HG03139 (cell line): ENCODE measurements around the gene MALSU1.

Source experiments
- ATAC-seq: cut with Tn5 transposase; IDR thresholded peaks from one replicate; pipeline ENCODE4 v1.9.1; 2021; ENCODE audit not compliant: unreplicated experiment

The MALSU1 gene

DNA sequence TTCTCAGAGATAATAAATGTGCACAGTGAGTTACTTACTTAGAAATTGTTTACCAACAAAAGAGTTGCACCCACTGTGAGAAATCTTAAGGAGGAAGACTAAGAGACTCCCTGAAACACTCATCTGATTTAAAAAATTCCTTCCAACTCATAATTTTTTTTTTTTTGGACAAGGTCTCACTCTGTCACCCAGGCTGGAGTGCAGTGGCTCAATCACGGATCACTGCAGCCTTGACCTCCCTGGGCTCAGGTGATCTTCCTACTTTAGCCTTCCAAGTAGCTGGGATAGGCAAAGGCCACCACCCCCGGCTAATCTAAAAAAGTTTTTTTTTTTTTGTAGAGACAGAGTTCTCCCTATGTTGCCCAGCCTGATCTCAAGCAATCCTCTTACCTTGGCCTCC lies 36.0 kb downstream of the MALSU1 start:
- ATAC-seq: no peak

- no peak for ATAC-seq
These were observed 36.5 kb downstream of the MALSU1 start for GRCh38 chr7:23335621-23336020.

DNA sequence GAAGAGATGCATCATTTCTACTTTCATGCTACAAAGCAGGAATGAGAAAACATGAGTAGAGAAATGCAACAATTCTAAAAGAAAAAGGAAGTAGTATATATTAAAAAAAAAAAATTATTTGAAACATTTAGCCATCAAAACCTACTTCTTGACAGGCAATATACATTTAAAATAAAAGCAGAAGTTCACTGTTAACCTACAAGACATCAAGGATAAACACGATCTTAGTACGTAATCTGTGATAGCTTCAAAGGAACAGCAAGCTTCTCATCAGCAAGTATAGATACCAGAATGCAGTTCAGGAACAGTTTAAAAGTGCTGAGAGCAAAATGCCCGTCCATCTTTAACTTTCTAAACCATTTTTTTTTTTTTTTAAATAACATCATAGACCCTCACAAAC lies 36.9 kb downstream of the MALSU1 start:
- no peak for ATAC-seq

DNA sequence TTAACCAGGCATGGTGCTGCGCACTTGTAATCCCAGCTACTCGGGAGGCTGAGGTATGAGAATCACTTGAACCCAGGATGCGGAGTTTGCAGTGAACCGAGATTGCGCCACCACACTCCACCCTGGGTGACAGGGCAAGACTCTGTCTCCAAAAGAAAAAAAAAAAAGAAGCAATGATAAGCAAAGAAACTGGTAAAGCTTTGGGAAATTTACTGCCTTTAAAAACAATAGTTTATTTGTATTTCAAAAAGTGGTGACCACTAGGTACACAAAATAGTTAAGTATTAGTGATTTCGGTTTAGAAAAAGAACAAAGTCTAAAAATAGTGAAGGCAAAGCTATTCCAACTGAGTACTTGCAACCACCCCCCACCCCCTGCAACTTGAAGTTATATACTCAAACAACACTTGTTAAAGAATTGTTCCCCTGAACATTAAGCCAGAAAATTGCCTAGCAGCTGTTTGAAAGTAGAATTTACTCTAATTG lies 37.7 kb downstream of the MALSU1 start:
- ATAC-seq: no peak

GRCh38 chr7:23337374-23337773 lies 38.2 kb downstream of the MALSU1 start:
- no peak for ATAC-seq

DNA sequence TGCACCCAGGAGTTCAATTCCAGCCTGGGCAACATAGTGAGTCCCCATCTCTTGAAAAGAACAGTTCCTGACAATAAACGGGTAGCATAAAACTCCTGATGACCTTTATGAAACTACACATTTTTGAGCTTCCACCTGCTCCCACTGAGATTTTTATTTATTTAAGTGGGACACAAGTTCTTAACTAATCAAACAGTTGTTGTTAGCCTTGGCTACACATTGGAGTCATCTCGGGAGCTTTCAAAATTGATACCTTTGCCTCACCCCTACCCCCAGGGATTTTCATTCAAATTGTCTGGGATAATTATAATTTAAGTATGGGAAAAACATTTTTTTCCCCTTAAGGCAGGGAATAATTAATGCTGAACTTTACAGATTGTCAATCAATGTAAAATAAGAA lies 39.3 kb downstream of the MALSU1 start:
- ATAC-seq: no peak

DNA sequence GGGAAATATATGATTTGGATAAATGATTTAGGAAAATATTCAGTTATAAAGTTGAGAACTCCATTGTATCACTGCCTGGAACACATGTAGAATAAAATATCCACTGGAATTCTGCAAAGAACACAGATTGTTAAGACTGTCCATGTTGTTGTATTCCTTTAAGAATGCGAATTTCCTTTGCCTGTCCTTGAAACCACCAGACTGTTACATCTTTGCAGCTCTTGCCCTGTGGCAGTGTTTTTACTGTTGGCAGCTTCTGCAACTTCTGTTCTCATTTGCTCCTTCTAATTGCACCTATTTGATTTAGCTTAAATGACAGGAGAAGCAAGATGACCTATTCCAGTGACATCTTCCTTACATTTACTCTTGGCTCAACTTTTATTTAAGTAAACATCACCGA lies 39.7 kb downstream of the MALSU1 start:
- ATAC-seq: no peak

- no peak for ATAC-seq
These were observed 42.9 kb downstream of the MALSU1 start for GRCh38 chr7:23341846-23342598.

- ATAC-seq: no peak
These were observed 44.0 kb downstream of the MALSU1 start for GRCh38 chr7:23343102-23343501.

DNA sequence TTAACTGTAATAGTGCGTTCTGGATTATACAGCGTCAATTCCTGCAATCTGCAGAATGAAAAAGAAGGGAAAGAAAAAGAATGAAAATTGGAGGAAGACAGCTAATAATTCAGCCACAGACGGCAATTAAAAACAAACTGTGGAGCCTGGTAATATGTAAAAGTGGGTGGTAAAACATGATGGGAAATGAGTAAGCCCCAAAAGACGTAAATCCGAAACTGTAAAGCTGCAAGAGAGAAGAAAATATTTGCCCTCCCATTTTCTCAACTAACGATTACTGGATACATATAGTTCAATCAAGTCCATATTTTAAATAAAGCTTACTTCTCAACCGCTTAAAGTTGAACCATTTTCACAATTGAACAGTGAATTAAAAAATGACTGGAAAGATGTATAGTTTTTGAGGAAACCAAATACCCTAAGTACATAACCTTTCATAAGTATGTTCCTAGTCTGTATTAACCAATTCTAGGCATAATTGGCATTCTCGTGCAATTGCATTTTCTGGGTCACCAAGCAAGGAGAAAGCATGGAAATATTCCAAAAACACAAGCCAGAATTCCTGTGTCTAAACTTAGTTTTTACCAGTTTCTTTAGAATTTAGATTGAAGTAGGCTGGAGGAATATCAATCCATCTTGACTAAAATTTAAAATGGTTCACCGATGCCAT lies 44.8 kb downstream of the MALSU1 start:
- no peak for ATAC-seq

- ATAC-seq: no peak
These were observed 46.5 kb downstream of the MALSU1 start for GRCh38 chr7:23345601-23346000.

- ATAC-seq: no peak
These were observed 47.2 kb downstream of the MALSU1 start for GRCh38 chr7:23346316-23346715.

DNA sequence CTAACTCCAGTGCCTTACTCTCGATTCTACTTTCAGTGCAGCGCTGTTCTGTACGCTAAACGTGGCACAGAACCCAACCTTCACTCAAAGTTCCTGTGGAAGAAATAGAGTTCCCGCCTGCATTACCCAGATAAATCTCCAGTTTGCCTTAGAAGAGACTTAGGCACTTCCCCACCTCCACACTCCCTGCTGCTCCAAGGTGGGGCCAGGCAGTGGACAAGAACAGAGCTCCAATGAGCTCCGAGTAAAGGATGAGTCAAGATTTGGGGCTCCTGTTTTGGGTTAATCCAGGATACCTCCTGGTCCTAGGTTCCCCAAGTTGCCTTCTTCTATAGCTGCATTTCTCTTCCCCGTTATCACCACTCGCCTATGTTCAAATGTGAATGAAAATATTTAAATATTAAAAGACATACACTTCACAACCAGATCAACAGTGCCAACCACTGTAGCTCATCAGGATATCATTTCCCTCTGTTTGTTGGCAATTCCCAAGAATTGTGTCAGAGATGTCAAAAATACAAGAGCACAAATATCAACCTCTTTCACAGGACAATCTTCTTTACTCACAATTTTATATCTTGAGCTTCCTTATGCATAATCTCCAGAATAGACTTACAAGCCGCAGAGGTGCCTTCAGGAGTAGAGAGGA lies 48.0 kb downstream of the MALSU1 start:
- ATAC-seq: no peak

DNA sequence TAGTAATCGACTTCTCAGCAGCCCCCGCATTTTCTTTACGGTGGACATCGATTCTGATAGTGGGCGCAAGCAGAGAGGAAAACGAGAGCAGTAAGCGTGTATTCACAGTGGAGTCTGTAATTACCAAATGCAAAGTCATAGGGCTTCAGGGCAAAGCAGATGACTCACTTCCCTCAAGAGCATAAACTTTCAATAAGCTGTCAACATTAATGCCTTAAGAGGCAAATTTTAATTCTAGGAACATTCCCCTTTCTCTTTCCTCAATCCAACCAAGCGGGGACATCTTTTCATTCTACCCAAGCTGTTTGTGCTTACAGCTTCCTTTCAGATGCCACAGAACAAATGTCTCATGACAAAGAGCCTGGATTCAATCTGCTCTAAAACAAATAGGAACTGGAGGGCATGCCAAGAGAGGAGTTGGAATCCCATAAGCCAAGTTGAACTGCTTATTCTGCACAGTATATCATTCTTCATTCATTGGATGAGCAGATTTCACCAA lies 48.6 kb downstream of the MALSU1 start:
- ATAC-seq: no peak

- ATAC-seq: no peak
These were observed 50.5 kb downstream of the MALSU1 start for GRCh38 chr7:23349484-23350157.

GRCh38 chr7:23350466-23350865 lies 51.3 kb downstream of the MALSU1 start:
- ATAC-seq: no peak

GRCh38 chr7:23353172-23353571 lies 54.0 kb downstream of the MALSU1 start:
- no peak for ATAC-seq

DNA sequence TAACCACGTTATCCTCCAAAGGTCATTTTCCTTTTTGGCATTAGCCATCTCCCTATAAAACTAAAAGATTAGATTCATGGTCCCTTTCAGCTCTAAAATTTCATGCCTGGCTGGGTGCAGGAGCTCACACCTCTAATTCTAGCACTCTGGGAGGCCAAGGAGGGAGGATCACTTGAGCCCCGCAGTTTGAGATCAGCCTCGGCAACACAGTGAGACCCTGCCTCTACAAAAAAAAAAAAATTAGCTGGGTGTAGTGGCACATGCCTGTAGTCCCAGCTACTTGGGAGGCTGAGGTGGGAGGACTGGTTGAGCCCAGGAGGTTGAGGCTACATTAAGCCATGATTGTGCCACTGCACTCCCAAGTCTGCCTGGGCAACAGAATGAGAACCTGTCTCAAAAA lies 57.0 kb downstream of the MALSU1 start:
- no peak for ATAC-seq

- no peak for ATAC-seq
These were observed 57.6 kb downstream of the MALSU1 start for GRCh38 chr7:23356726-23357125.

- ATAC-seq: no peak
These were observed 58.3 kb downstream of the MALSU1 start for GRCh38 chr7:23357190-23358093.
